Stomach (tissue), 9 donors: ENCODE measurements around the gene PKLR. TPM values are rescaled to one million over a fixed set of nuclear protein-coding genes. Genes with fewer than 3 reads are reported as not detected.

ENCODE experiments used
- DNase-seq, 2 donors: peaks; one replicate each; pipeline versions ENCODE4 v3.0.0 to v3.0.0-alpha.2; 2013 to 2019
- H3K27ac ChIP-seq, 5 donors: fragments of 200-600 bp in 4 of 5; sonication (generic) in 4 of 5; one replicate each; pipeline ENCODE4 v1.5.1; 2013 to 2019; ENCODE audit warnings: mild to moderate bottlenecking in 1 of 5, moderate library complexity in 1 of 5
- H3K27me3 ChIP-seq, 3 donors: fragments of 200-600 bp; sonication (generic); one replicate each; pipeline ENCODE4 v1.5.1; 2017 to 2019; ENCODE audit warnings: mixed run types in 1 of 3
- H3K36me3 ChIP-seq, 4 donors: fragments of 200-600 bp; sonication (generic); 1 replicate in 3 of 4; 2 replicates in 1 of 4; pipeline ENCODE4 v1.5.1; 2016 to 2019
- H3K4me1 ChIP-seq, 4 donors: fragments of 200-600 bp; sonication (generic); one replicate each; pipeline ENCODE4 v1.5.1; 2016 to 2019
- H3K4me3 ChIP-seq, 4 donors: fragments of 200-600 bp; sonication (generic) in 3 of 4; one replicate each; pipeline ENCODE4 v1.5.1; 2016 to 2019; ENCODE audit warnings: mild to moderate bottlenecking in 1 of 4
- H3K9me3 ChIP-seq, 4 donors: fragments of 200-600 bp; sonication (generic); one replicate each; pipeline ENCODE4 v1.5.1; 2016 to 2019
- EP300 ChIP-seq: sonication (generic); formaldehyde crosslinking; IDR thresholded peaks from one replicate; pipeline ENCODE4 v1.6.1; 2017; ENCODE audit warnings: antibody characterized with exemption
- POLR2A ChIP-seq, 4 donors: fragments of 450-650 bp; IDR thresholded peaks; one replicate each; pipeline ENCODE4 v1.6.1; 2016; ENCODE audit warnings: antibody characterized with exemption in 4 of 4, control low read depth in 2 of 4, mild to moderate bottlenecking in 1 of 4, moderate library complexity in 1 of 4
- POLR2AphosphoS5 ChIP-seq, 3 donors: sonication (generic); formaldehyde crosslinking; IDR thresholded peaks; one replicate each; pipeline ENCODE4 v1.6.1; 2016; ENCODE audit warnings: antibody characterized with exemption in 3 of 3
- WGBS, 5 donors: extraction: QIAGEN DNeasy Blood & Tissue Kit in 3 of 5; methylation state at CpG; one replicate each; pipeline versions ENCODE4 v1.1.5 to v1.1.7; 2013 to 2018; 5-methylcytosine and 5-hydroxymethylcytosine counted together
- intact Hi-C: fragments of 100-400 bp; cut with DNase I; formaldehyde crosslinking; loops from one replicate; pipeline ENCODE4 v1.15.1; 2023; ENCODE audit warnings: low total_unique reads
- polyA plus RNA-seq, 3 donors: library from polyadenylated mRNA; stranded (reverse); fragments of 200-250 nt; gene quantifications; one replicate each; pipeline ENCODE4 v1.2.3, GENCODE V29; 2013
- total RNA-seq, 5 donors: library from RNA; depleted of rRNA; stranded (reverse); fragments of >200 nt; gene quantifications; one replicate each; pipeline versions ENCODE4 v1.1.0 to v1.2.3, GENCODE V29; 2014 to 2016
- TF ChIP-seq, protein P1 (sequence below), 7 experiments: fragments of 450-650 bp in 4 of 7; fragments of 200-600 bp in 3 of 7; sonication (generic) in 3 of 7; IDR thresholded peaks; one replicate each; pipeline ENCODE4 v1.5.1; 2016 to 2019; ENCODE audit warnings: antibody characterized with exemption in 7 of 7, control low read depth in 2 of 7, mild to moderate bottlenecking in 1 of 7
- donor health status: healthy with polysubstance abuse.
- donor health status: Bipolar disorder and iron deficiency.
- donor health status: healthy.

The PKLR gene
- total and polyA plus RNA-seq, 8 donors: 4.6 TPM; not detected in 7

DNA sequence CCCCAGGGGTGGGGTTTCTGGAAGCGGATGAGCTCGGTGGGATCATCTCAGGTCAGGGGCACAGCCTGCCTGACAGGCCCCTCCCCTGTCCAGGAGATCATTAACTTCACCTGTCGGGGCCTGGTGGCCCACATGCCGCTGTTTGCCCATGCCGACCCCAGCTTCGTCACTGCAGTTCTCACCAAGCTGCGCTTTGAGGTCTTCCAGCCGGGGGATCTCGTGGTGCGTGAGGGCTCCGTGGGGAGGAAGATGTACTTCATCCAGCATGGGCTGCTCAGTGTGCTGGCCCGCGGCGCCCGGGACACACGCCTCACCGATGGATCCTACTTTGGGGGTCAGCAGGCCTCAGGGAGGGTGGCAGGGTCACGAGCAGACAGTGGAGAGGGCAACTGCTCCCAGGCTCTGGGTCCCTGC, 15.6 kb downstream of the PKLR start:
- TF ChIP-seq EP300: no peak
- TF ChIP-seq, protein P1, sequence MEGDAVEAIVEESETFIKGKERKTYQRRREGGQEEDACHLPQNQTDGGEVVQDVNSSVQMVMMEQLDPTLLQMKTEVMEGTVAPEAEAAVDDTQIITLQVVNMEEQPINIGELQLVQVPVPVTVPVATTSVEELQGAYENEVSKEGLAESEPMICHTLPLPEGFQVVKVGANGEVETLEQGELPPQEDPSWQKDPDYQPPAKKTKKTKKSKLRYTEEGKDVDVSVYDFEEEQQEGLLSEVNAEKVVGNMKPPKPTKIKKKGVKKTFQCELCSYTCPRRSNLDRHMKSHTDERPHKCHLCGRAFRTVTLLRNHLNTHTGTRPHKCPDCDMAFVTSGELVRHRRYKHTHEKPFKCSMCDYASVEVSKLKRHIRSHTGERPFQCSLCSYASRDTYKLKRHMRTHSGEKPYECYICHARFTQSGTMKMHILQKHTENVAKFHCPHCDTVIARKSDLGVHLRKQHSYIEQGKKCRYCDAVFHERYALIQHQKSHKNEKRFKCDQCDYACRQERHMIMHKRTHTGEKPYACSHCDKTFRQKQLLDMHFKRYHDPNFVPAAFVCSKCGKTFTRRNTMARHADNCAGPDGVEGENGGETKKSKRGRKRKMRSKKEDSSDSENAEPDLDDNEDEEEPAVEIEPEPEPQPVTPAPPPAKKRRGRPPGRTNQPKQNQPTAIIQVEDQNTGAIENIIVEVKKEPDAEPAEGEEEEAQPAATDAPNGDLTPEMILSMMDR (IDR thresholded peaks at IDR 0.05): no peak
- TF ChIP-seq POLR2A (IDR thresholded peaks at IDR 0.05): no peak
- TF ChIP-seq POLR2AphosphoS5 (IDR thresholded peaks at IDR 0.05): no peak
- intact Hi-C loops: no loop called here
- H3K27ac ChIP-seq: no peak overlapping the region
- no peaks in the 10 kb centered on the region for H3K9me3 ChIP-seq
- H3K4me1 ChIP-seq: no peaks in the 10 kb centered on the region
- 90 to 96% (median 94%) methylated on average over 3 to 18 of the region's 18 CpGs for WGBS, 5 donors
- no peaks in the 10 kb centered on the region for H3K27me3 ChIP-seq
- no peak for DNase-seq
- H3K4me3 ChIP-seq: no peak overlapping the region
- peaks cover 0 to 29% (median 10%) of the 10 kb centered on the region in 4 donors for H3K36me3 ChIP-seq

DNA sequence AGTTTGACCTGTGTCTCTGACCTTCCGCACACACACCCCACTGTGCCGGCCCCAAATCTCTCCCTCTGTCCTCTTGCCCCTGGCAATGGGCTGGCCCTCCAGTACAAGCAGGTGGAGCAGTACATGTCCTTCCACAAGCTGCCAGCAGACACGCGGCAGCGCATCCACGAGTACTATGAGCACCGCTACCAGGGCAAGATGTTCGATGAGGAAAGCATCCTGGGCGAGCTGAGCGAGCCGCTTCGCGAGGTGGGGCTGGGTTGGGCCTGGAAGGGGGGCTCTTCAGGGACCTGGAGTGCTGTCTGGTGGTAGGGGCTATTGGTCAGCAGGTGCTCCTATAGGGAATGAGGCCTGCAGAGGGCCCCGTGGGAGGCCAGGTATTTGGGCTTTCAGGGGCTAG, 16.2 kb downstream of the PKLR start:
- Histone ChIP-seq H3K36me3 (peaks cover 0 to 29% (median 10%) of the 10 kb centered on the region in 4 donors), H3K27ac (no peak overlapping the region), H3K4me1 (no peaks in the 10 kb centered on the region), H3K9me3 (no peaks in the 10 kb centered on the region), H3K27me3 (no peaks in the 10 kb centered on the region), H3K4me3 (no peak overlapping the region)
- TF ChIP-seq POLR2AphosphoS5 (IDR thresholded peaks at IDR 0.05): no peak
- TF ChIP-seq, protein P1 (IDR thresholded peaks at IDR 0.05): no peak
- TF ChIP-seq POLR2A (IDR thresholded peaks at IDR 0.05): no peak
- TF ChIP-seq EP300: no peak
- DNase-seq: no peak
- intact Hi-C loops: no loop called here
- 90 to 94% (median 92%) methylated on average over 14 of the region's 14 CpGs for WGBS, 5 donors

- TF ChIP-seq EP300 (no peak), POLR2A (IDR thresholded peaks at IDR 0.05) (no peak), POLR2AphosphoS5 (IDR thresholded peaks at IDR 0.05) (no peak)
- TF ChIP-seq, protein P1 (IDR thresholded peaks at IDR 0.05): no peak
- H3K9me3 ChIP-seq: no peaks in the 10 kb centered on the region
- no peaks in the 10 kb centered on the region for H3K4me1 ChIP-seq
- H3K27me3 ChIP-seq: no peaks in the 10 kb centered on the region
- DNase-seq: no peak
- H3K27ac ChIP-seq: no peak overlapping the region
- intact Hi-C loops: no loop called here
- WGBS, 5 donors: 87 to 96% (median 93%) methylated on average over 12 of the region's 12 CpGs
- peaks cover 0 to 29% (median 10%) of the 10 kb centered on the region in 4 donors for H3K36me3 ChIP-seq
- H3K4me3 ChIP-seq: no peak overlapping the region
Measured at GRCh38 chr1:155284476-155284875, 16.8 kb downstream of the PKLR start.

DNA sequence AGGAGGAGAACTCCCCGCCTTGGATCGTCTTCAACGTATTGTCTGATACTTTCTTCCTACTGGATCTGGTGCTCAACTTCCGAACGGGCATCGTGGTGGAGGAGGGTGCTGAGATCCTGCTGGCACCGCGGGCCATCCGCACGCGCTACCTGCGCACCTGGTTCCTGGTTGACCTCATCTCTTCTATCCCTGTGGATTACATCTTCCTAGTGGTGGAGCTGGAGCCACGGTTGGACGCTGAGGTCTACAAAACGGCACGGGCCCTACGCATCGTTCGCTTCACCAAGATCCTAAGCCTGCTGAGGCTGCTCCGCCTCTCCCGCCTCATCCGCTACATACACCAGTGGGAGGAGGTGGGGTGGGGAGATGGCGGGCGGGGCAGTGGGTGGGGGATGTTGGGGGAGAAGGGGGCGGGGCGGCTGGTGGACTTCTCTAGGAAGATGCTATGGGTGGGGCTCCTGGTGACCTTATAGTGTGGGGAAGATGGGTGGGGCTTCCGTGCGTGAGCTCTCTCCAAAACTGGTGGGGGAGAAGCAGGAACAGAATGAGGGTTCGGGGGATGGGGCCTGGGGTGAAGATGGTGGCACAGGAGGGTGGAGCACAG, 18.6 kb downstream of the PKLR start:
- Histone ChIP-seq H3K4me3 (no peak overlapping the region), H3K27me3 (no peaks in the 10 kb centered on the region), H3K4me1 (peaks cover 7 to 15% (median 11%) of the 10 kb centered on the region in 4 donors), H3K27ac (no peak overlapping the region), H3K36me3 (peaks cover 0 to 20% (median 8%) of the 10 kb centered on the region in 4 donors), H3K9me3 (no peaks in the 10 kb centered on the region)
- TF ChIP-seq EP300 (no peak), POLR2A (IDR thresholded peaks at IDR 0.05) (no peak), POLR2AphosphoS5 (IDR thresholded peaks at IDR 0.05) (no peak)
- TF ChIP-seq, protein P1 (IDR thresholded peaks at IDR 0.05): no peak
- 93 to 97% (median 95%) methylated on average over 27 to 29 of the region's 29 CpGs for WGBS, 5 donors
- intact Hi-C loops: no loop called here
- no peak for DNase-seq
